Measurements from ENCODE around the gene SV2A.

SV2A gene

GRCh38 chr1:149925751-149926150, 8.1 kb upstream of the SV2A start:
- Histone ChIP-seq H3K36me3 (replicated peaks; ENCODE audit: insufficient read depth, low read length) (peaks cover 38% of the 10 kb centered on the region), H3K79me2 (ENCODE audit: low read length) (peaks cover 35% of the 10 kb centered on the region), H3K9ac (ENCODE audit: low read length) (no peak overlapping the region), H2AFZ (ENCODE audit: low read length) (no peak overlapping the region), H3F3A (ENCODE audit: insufficient read depth, low read length) (peaks cover 17% of the 10 kb centered on the region), H3K9me2 (replicated peaks; ENCODE audit: insufficient read depth, low read length) (no peaks in the 10 kb centered on the region), H3K27me3 (replicated peaks; ENCODE audit: insufficient read depth, low read length) (no peaks in the 10 kb centered on the region), H3K4me2 (ENCODE audit: low read depth, low read length) (no peak overlapping the region), H4K20me1 (ENCODE audit: insufficient read depth, low read length) (no peaks in the 10 kb centered on the region), H3K9me3 (replicated peaks; ENCODE audit: insufficient read depth, low read length) (no peaks in the 10 kb centered on the region), H3K4me1 (ENCODE audit: low read length) (peaks cover 15% of the 10 kb centered on the region), H3K4me3 (ENCODE audit: low read length) (no peak overlapping the region), H3K27ac (ENCODE audit: low read length) (no peak overlapping the region)
- no peak for DNase-seq
- TF ChIP-seq CTCF (IDR thresholded peaks at IDR 0.05; ENCODE audit: low read length) = no peak
- no peak for TF ChIP-seq EZH2 (optimal IDR thresholded peaks at IDR 0.05; ENCODE audit: low read depth, low read length)
- no peak for TF ChIP-seq EZH2phosphoT487 (IDR thresholded peaks at IDR 0.05; ENCODE audit: low read length)

- no peaks in the 10 kb centered on the region for H3K9me2 ChIP-seq (replicated peaks; ENCODE audit: insufficient read depth, low read length)
- H3K27me3 ChIP-seq (replicated peaks; ENCODE audit: insufficient read depth, low read length) = no peaks in the 10 kb centered on the region
- peaks cover 38% of the 10 kb centered on the region for H3K36me3 ChIP-seq (replicated peaks; ENCODE audit: insufficient read depth, low read length)
- no peaks in the 10 kb centered on the region for H4K20me1 ChIP-seq (ENCODE audit: insufficient read depth, low read length)
- H2AFZ ChIP-seq (ENCODE audit: low read length) = no peak overlapping the region
- no peak overlapping the region for H3K27ac ChIP-seq (ENCODE audit: low read length)
- no peak overlapping the region for H3K4me2 ChIP-seq (ENCODE audit: low read depth, low read length)
- H3F3A ChIP-seq (ENCODE audit: insufficient read depth, low read length) = peaks cover 18% of the 10 kb centered on the region
- TF ChIP-seq CTCF (IDR thresholded peaks at IDR 0.05; ENCODE audit: low read length) (no peak), EZH2phosphoT487 (IDR thresholded peaks at IDR 0.05; ENCODE audit: low read length) (no peak), EZH2 (optimal IDR thresholded peaks at IDR 0.05; ENCODE audit: low read depth, low read length) (no peak)
- H3K4me3 ChIP-seq (ENCODE audit: low read length) = no peak overlapping the region
- no peaks in the 10 kb centered on the region for H3K9me3 ChIP-seq (replicated peaks; ENCODE audit: insufficient read depth, low read length)
- peaks cover 35% of the 10 kb centered on the region for H3K79me2 ChIP-seq (ENCODE audit: low read length)
- no peak overlapping the region for H3K9ac ChIP-seq (ENCODE audit: low read length)
- no peak for DNase-seq
- peaks cover 14% of the 10 kb centered on the region for H3K4me1 ChIP-seq (ENCODE audit: low read length)
Measured at GRCh38 chr1:149925345-149925744, 7.7 kb upstream of the SV2A start.

GRCh38 chr1:149923626-149924025, 6.0 kb upstream of the SV2A start:
- peaks cover 38% of the 10 kb centered on the region for H3K36me3 ChIP-seq (replicated peaks; ENCODE audit: insufficient read depth, low read length)
- no peak overlapping the region for H3K27ac ChIP-seq (ENCODE audit: low read length)
- DNase-seq = no peak

More at GRCh38 chr1:149923626-149924025, 6.0 kb upstream of the SV2A start:
- no peaks in the 10 kb centered on the region for H4K20me1 ChIP-seq (ENCODE audit: insufficient read depth, low read length)
- no peaks in the 10 kb centered on the region for H3K9me2 ChIP-seq (replicated peaks; ENCODE audit: insufficient read depth, low read length)
- peaks cover 35% of the 10 kb centered on the region for H3K79me2 ChIP-seq (ENCODE audit: low read length)
- H3F3A ChIP-seq (ENCODE audit: insufficient read depth, low read length) = peaks cover 18% of the 10 kb centered on the region
- H2AFZ ChIP-seq (ENCODE audit: low read length) = no peak overlapping the region
- no peaks in the 10 kb centered on the region for H3K9me3 ChIP-seq (replicated peaks; ENCODE audit: insufficient read depth, low read length)
- H3K4me1 ChIP-seq (ENCODE audit: low read length) = peaks cover 12% of the 10 kb centered on the region
- no peak overlapping the region for H3K9ac ChIP-seq (ENCODE audit: low read length)
- no peak overlapping the region for H3K4me3 ChIP-seq (ENCODE audit: low read length)
- H3K27me3 ChIP-seq (replicated peaks; ENCODE audit: insufficient read depth, low read length) = no peaks in the 10 kb centered on the region
- H3K4me2 ChIP-seq (ENCODE audit: low read depth, low read length) = no peak overlapping the region
- TF ChIP-seq EZH2 (optimal IDR thresholded peaks at IDR 0.05; ENCODE audit: low read depth, low read length) = no peak
- TF ChIP-seq CTCF (IDR thresholded peaks at IDR 0.05; ENCODE audit: low read length) = no peak
- TF ChIP-seq EZH2phosphoT487 (IDR thresholded peaks at IDR 0.05; ENCODE audit: low read length) = no peak

Data from MM.1S (cell line).